ENCODE measurements around the gene DNAJA3. TPM values are rescaled to one million over a fixed set of nuclear protein-coding genes. Genes with fewer than 3 reads are reported as not detected.

DNAJA3 gene
- total RNA-seq, 1 experiment from 2014 or later, result 93.3 TPM

- TF ChIP-seq MAX (IDR thresholded peaks at IDR 0.05), result no peak
- TF ChIP-seq SIN3A (IDR thresholded peaks at IDR 0.05; ENCODE audit: low read depth), result no peak
- TF ChIP-seq POLR2AphosphoS5 (IDR thresholded peaks at IDR 0.05; ENCODE audit: low read depth, low read length), result no peak
- TF ChIP-seq JUND (IDR thresholded peaks at IDR 0.05), result no peak
- TF ChIP-seq ATF3 (IDR thresholded peaks at IDR 0.05), result no peak
- no peak for TF ChIP-seq CEBPB (IDR thresholded peaks at IDR 0.05; ENCODE audit: low read depth)
Measured at GRCh38 chr16:4499196-4499555, 73.5 kb downstream of the DNAJA3 start (continued).

GRCh38 chr16:4500272-4500671, 74.6 kb downstream of the DNAJA3 start:
- no TSS peak for BruUV-seq (replicated peaks)
- no peak overlapping the region for H3K9ac ChIP-seq (ENCODE audit: low read length)
- H3K9me3 ChIP-seq (ENCODE audit: control insufficient read depth in 1 of 2, insufficient read depth in 1 of 2, low read depth in 1 of 2, low read length in 2 of 2), result no peaks in the 10 kb centered on the region
- ChIA-PET POLR2A (interaction anchor here (0.6 kb wide), 1 partner anchor 458 kb away, joined by 3 read pairs; no protein-coding TSS in a partner anchor), CTCF (interaction anchor here (1.4 kb wide), 1 partner anchor 86 kb away, joined by 3 read pairs; no protein-coding TSS in a partner anchor), RAD21 (ENCODE audit: low non-redundant PET in 1 of 2, low total read pairs in 2 of 2, uncharacterized antibody in 2 of 2, unreplicated experiment in 2 of 2) (no interaction called here)
- no peak overlapping the region for H3K4me3 ChIP-seq (replicated peaks in 1 of 2; ENCODE audit: low read depth in 1 of 2, low read length in 2 of 2)
- H2AFZ ChIP-seq (ENCODE audit: low read depth, low read length, poor library complexity, severe bottlenecking), result no peak overlapping the region
- H3K27ac ChIP-seq (ENCODE audit: low read depth, low read length), result no peak overlapping the region
- peaks cover 4% of the 10 kb centered on the region; the same call in 1 of the 2 replicates for H4K20me1 ChIP-seq (ENCODE audit: insufficient read depth)
- H3K36me3 ChIP-seq (ENCODE audit: control insufficient read depth in 1 of 2, insufficient read depth in 2 of 2, low read length in 2 of 2), result peaks cover 0 to 6% of the 10 kb centered on the region in 2 experiments; a peak in 2 of 4 replicates
- H3K4me1 ChIP-seq (ENCODE audit: control insufficient read depth in 1 of 2, insufficient read depth in 2 of 2, low read length in 2 of 2), result peaks cover 42 to 64% of the 10 kb centered on the region in 2 experiments
- H3K79me2 ChIP-seq (ENCODE audit: insufficient read depth, low read length), result peaks cover 88% of the 10 kb centered on the region
- H3K9me2 ChIP-seq (ENCODE audit: insufficient read depth), result no peaks in the 10 kb centered on the region
- DNase-seq (ENCODE audit: low read depth, low spot score) (peak; percentile 27), ATAC-seq (peak; percentile 68)
- peak overlapping the region; percentile 56 for H3K4me2 ChIP-seq (ENCODE audit: low read length)
- no peaks in the 10 kb centered on the region for H3K27me3 ChIP-seq (ENCODE audit: insufficient read depth, low read length)
- intact Hi-C loops (cut with micrococcal nuclease), result no loop called here
- peak; percentile 37; the same call in 1 of the 2 replicates for TF ChIP-seq MAX (IDR thresholded peaks at IDR 0.05)
- no peak for TF ChIP-seq RAD21 (IDR thresholded peaks at IDR 0.05; ENCODE audit: low read depth)
- peak; percentile 63 for TF ChIP-seq JUND (IDR thresholded peaks at IDR 0.05)
- peak; percentile 75; the same call in 1 of the 2 replicates for TF ChIP-seq SIN3A (IDR thresholded peaks at IDR 0.05; ENCODE audit: low read depth)
- TF ChIP-seq REST (IDR thresholded peaks at IDR 0.05; ENCODE audit: low read depth), result no peak
- no peak for TF ChIP-seq POLR2A (IDR thresholded peaks at IDR 0.05; ENCODE audit: borderline replicate concordance, extremely low read depth, insufficient read depth, insufficient read length)
- no peak for TF ChIP-seq ZBTB33 (IDR thresholded peaks at IDR 0.05; ENCODE audit: extremely low read depth, insufficient replicate concordance, low read length)
- TF ChIP-seq EGR1 (IDR thresholded peaks at IDR 0.05; ENCODE audit: low read depth), result no peak
- TF ChIP-seq SRF (IDR thresholded peaks at IDR 0.05; ENCODE audit: low read depth), result no peak
- TF ChIP-seq SP1 (IDR thresholded peaks at IDR 0.05; ENCODE audit: low read depth), result peak; percentile 35
- no peak for TF ChIP-seq CBX3 (IDR thresholded peaks at IDR 0.05; ENCODE audit: low read depth)
- TF ChIP-seq CEBPB (IDR thresholded peaks at IDR 0.05; ENCODE audit: low read depth), result no peak
- TF ChIP-seq ATF3 (IDR thresholded peaks at IDR 0.05), result no peak
- TF ChIP-seq ELF1 (IDR thresholded peaks at IDR 0.05; ENCODE audit: borderline replicate concordance, low read depth), result no peak
- TF ChIP-seq TCF7L2 (IDR thresholded peaks at IDR 0.05; ENCODE audit: borderline replicate concordance, extremely low read depth, insufficient read depth, insufficient read length), result no peak
